Spleen (tissue), 11 donors: ENCODE measurements around the gene DHX32. TPM values are rescaled to one million over a fixed set of nuclear protein-coding genes. Genes with fewer than 3 reads are reported as not detected.

ENCODE experiments used
- DNase-seq: peaks from one replicate; pipeline ENCODE4 v3.0.0-alpha.2; 2020
- H3K27ac ChIP-seq, 8 donors: fragments of 200-600 bp; sonication (generic) in 7 of 8; 1 replicate in 4 of 8; 2 replicates in 4 of 8; pipeline versions ENCODE4 v1.5.0 to v1.8.0; 2016 to 2021; ENCODE audit warnings: inconsistent platforms in 4 of 8, mild to moderate bottlenecking in 4 of 8, moderate library complexity in 1 of 8
- H3K27me3 ChIP-seq, 7 donors: fragments of 200-600 bp; sonication (generic) in 6 of 7; replicated peaks in 1 of 7; 1 replicate in 4 of 7; 2 replicates in 3 of 7; pipeline versions ENCODE4 v1.5.0 to v1.8.0; 2016 to 2021; ENCODE audit warnings: inconsistent platforms in 3 of 7, mild to moderate bottlenecking in 1 of 7
- H3K36me3 ChIP-seq, 6 donors: fragments of 200-600 bp; sonication (generic) in 5 of 6; 1 replicate in 4 of 6; 2 replicates in 2 of 6; pipeline versions ENCODE4 v1.5.0 to v1.8.0; 2016 to 2021; ENCODE audit warnings: inconsistent platforms in 2 of 6
- H3K4me1 ChIP-seq, 6 donors: fragments of 200-600 bp; sonication (generic) in 5 of 6; 1 replicate in 3 of 6; 2 replicates in 3 of 6; pipeline versions ENCODE4 v1.5.0 to v1.8.0; 2016 to 2021; ENCODE audit warnings: inconsistent platforms in 3 of 6
- H3K4me3 ChIP-seq, 8 donors: fragments of 200-600 bp; sonication (generic) in 7 of 8; 1 replicate in 4 of 8; 2 replicates in 4 of 8; pipeline versions ENCODE4 v1.5.0 to v1.8.0; 2016 to 2021; ENCODE audit warnings: inconsistent platforms in 4 of 8, mild to moderate bottlenecking in 4 of 8, moderate library complexity in 2 of 8
- H3K9me3 ChIP-seq, 8 donors: fragments of 200-600 bp; sonication (generic) in 7 of 8; 1 replicate in 4 of 8; 2 replicates in 4 of 8; pipeline versions ENCODE4 v1.5.0 to v1.8.0; 2016 to 2021; ENCODE audit warnings: inconsistent platforms in 4 of 8
- POLR2A ChIP-seq, 3 donors: fragments of 450-650 bp; IDR thresholded peaks; one replicate each; pipeline ENCODE4 v1.5.1; 2017; ENCODE audit warnings: antibody characterized with exemption in 3 of 3, mild to moderate bottlenecking in 1 of 3
- POLR2AphosphoS5 ChIP-seq, 3 donors: sonication (generic); formaldehyde crosslinking; IDR thresholded peaks; one replicate each; pipeline ENCODE4 v1.5.1; 2017; ENCODE audit warnings: antibody characterized with exemption in 3 of 3
- WGBS, 5 donors: extraction: QIAGEN DNeasy Blood & Tissue Kit in 3 of 5; methylation state at CpG; one replicate each; pipeline versions ENCODE4 v1.1.5 to v1.1.7; 2013 to 2018; 5-methylcytosine and 5-hydroxymethylcytosine counted together
- intact Hi-C: fragments of 100-400 bp; cut with DNase I; formaldehyde crosslinking; loops from one replicate; pipeline ENCODE4 v1.15.0; 2023; ENCODE audit warnings: low total_unique reads
- polyA plus RNA-seq, 3 donors: library from polyadenylated mRNA; stranded (reverse); fragments of 200-250 nt; gene quantifications; one replicate each; pipeline ENCODE4 v1.2.1, GENCODE V29; 2013
- total RNA-seq, 7 donors: library from RNA; depleted of rRNA in 3 of 7; stranded (reverse); fragments of >200 nt in 3 of 7; fragmentation: NEBNext Ultra II Directional in 4 of 7; extraction: Animal tissue kit (Norgen Biotek cat#: 25700) in 4 of 7; gene quantifications; one replicate each; pipeline versions ENCODE4 v1.1.0 to v1.2.1, GENCODE V29; 2016 to 2021
- TF ChIP-seq, protein P1 (sequence below), 11 experiments: fragments of 200-600 bp in 7 of 11; fragments of 450-650 bp in 4 of 11; sonication (generic) in 4 of 11; IDR thresholded peaks in 8 of 11; conservative IDR thresholded peaks in 3 of 11; 1 replicate in 7 of 11; 2 replicates in 4 of 11; pipeline versions ENCODE4 v1.4.0 to v1.8.0; 2016 to 2021; ENCODE audit warnings: antibody characterized with exemption in 11 of 11, inconsistent platforms in 4 of 11, mild to moderate bottlenecking in 1 of 11
- donor health status: healthy with polysubstance abuse.
- donor health status: DM: no; HTN: no; CAD: no; lungs with moderate emphysema.
- donor health status: DM: no; HTN: no; CAD: no.
- donor health status: Bipolar disorder and iron deficiency.
- donor health status: healthy.
- donor health status: DM: no; HTN: no; CAD: no.
- donor health status: DM: yes; HTN: yes; CAD: no.

Gene DHX32
- total and polyA plus RNA-seq, 10 donors: 8.6 to 27.7 (median 20.9) TPM

DNA sequence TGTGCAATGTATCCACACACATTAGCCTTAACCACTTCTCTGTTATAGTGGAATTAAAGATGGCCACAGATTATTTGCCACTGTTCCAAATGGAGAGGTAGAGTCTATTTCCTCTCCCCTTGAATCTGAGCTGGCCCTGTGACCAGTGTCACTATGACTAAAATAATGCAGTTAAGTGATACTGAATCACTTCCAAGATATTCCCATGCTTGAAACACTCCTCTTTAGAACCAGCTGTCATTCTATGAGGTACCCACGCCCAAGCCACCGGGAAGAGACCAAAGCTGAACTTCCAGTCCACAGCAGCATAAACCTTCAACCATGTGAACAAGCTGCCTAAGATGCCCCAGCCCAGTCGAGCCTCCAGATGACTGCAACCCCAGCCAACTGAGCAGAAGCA is 2.1 kb upstream of the DHX32 start:
- H3K27ac ChIP-seq: no peak overlapping the region
- no peaks in the 10 kb centered on the region for H3K4me1 ChIP-seq
- no peak overlapping the region for H3K4me3 ChIP-seq
- intact Hi-C loops: no loop called here
- peaks cover 0 to 4% (median 0%) of the 10 kb centered on the region in 8 donors for H3K9me3 ChIP-seq
- no peaks in the 10 kb centered on the region for H3K27me3 ChIP-seq
- WGBS, 5 donors: 59 to 82% (median 82%) methylated on average over 3 of the region's 3 CpGs
- peaks cover 0 to 35% (median 0%) of the 10 kb centered on the region in 6 donors for H3K36me3 ChIP-seq
- TF ChIP-seq POLR2A (IDR thresholded peaks at IDR 0.05) (no peak), POLR2AphosphoS5 (IDR thresholded peaks at IDR 0.05) (no peak)
- TF ChIP-seq, protein P1, sequence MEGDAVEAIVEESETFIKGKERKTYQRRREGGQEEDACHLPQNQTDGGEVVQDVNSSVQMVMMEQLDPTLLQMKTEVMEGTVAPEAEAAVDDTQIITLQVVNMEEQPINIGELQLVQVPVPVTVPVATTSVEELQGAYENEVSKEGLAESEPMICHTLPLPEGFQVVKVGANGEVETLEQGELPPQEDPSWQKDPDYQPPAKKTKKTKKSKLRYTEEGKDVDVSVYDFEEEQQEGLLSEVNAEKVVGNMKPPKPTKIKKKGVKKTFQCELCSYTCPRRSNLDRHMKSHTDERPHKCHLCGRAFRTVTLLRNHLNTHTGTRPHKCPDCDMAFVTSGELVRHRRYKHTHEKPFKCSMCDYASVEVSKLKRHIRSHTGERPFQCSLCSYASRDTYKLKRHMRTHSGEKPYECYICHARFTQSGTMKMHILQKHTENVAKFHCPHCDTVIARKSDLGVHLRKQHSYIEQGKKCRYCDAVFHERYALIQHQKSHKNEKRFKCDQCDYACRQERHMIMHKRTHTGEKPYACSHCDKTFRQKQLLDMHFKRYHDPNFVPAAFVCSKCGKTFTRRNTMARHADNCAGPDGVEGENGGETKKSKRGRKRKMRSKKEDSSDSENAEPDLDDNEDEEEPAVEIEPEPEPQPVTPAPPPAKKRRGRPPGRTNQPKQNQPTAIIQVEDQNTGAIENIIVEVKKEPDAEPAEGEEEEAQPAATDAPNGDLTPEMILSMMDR (IDR thresholded peaks at IDR 0.05 in 8 of 11, conservative IDR thresholded peaks at IDR 0.05 in 3 of 11): no peak
- DNase-seq: no peak

DNA sequence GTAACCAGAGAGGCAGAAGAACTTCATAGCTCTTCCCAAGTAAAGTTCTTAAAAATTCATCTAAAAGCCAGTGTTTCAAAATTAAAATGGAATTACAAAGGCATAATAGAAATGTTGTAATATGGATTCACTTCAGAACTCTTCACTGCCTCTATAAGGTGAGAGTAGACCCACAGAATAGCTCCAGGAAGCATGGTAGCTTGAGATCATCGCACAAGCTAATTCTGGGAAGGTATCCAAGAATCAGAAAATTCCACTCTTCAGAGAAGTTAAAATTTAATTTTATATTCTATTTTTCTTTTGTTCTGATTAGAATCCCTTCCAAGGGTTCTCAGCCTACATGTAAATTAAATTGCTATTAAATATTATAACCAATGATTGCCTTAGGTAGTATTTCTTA is 1.5 kb upstream of the DHX32 start:
- H3K36me3 ChIP-seq: peaks cover 0 to 40% (median 0%) of the 10 kb centered on the region in 6 donors
- intact Hi-C loops: no loop called here
- TF ChIP-seq POLR2AphosphoS5 (IDR thresholded peaks at IDR 0.05): no peak
- TF ChIP-seq POLR2A (IDR thresholded peaks at IDR 0.05): no peak
- TF ChIP-seq, protein P1 (IDR thresholded peaks at IDR 0.05 in 8 of 11, conservative IDR thresholded peaks at IDR 0.05 in 3 of 11): no peak
- H3K4me1 ChIP-seq: no peaks in the 10 kb centered on the region
- H3K4me3 ChIP-seq: no peak overlapping the region
- WGBS, 5 donors: 83 to 92% (median 87%) methylated on average over 1 of the region's 1 CpG
- H3K27ac ChIP-seq: no peak overlapping the region
- H3K9me3 ChIP-seq: peaks cover 0 to 4% (median 0%) of the 10 kb centered on the region in 8 donors
- no peaks in the 10 kb centered on the region for H3K27me3 ChIP-seq
- no peak for DNase-seq

DNA sequence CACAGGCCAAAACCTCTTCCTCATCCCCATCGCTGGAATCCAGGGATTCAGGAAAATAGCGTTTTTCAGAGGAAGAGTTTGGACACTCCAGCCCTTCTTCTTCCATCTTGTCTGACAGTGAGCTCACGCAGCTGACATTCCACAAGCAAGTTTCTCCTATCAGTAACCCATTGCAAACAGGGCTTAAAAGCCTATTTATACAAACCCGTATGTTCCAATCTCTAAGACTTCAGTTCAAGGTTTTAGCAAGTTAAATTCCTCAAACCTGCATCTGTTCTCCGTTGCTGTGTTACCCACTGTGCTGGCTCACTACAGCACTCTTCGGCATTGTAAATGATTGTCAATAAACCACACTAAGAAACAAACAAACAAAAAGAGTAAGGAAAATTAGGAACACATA is 373 bp downstream of the DHX32 start:
- intact Hi-C loops: no loop called here
- H3K36me3 ChIP-seq: peaks cover 0 to 59% (median 9%) of the 10 kb centered on the region in 6 donors
- no peaks in the 10 kb centered on the region for H3K4me1 ChIP-seq
- TF ChIP-seq POLR2A (IDR thresholded peaks at IDR 0.05) (no peak), POLR2AphosphoS5 (IDR thresholded peaks at IDR 0.05) (no peak)
- TF ChIP-seq, protein P1 (IDR thresholded peaks at IDR 0.05 in 8 of 11, conservative IDR thresholded peaks at IDR 0.05 in 3 of 11): no peak
- H3K27ac ChIP-seq: no peak overlapping the region
- H3K27me3 ChIP-seq: no peaks in the 10 kb centered on the region
- no peak for DNase-seq
- peaks cover 3 to 19% (median 12%) of the 10 kb centered on the region in 8 donors for H3K9me3 ChIP-seq
- WGBS, 5 donors: 78 to 84% (median 79%) methylated on average over 6 of the region's 6 CpGs
- no peak overlapping the region for H3K4me3 ChIP-seq

- H3K4me3 ChIP-seq: no peak overlapping the region
- no peaks in the 10 kb centered on the region for H3K27me3 ChIP-seq
- TF ChIP-seq, protein P1 (IDR thresholded peaks at IDR 0.05 in 8 of 11, conservative IDR thresholded peaks at IDR 0.05 in 3 of 11): no peak
- no peak for TF ChIP-seq POLR2AphosphoS5 (IDR thresholded peaks at IDR 0.05)
- TF ChIP-seq POLR2A (IDR thresholded peaks at IDR 0.05): no peak
- 83 to 89% (median 87%) methylated on average over 10 to 11 of the region's 11 CpGs for WGBS, 5 donors
- peaks cover 3 to 20% (median 13%) of the 10 kb centered on the region in 8 donors for H3K9me3 ChIP-seq
- H3K4me1 ChIP-seq: no peaks in the 10 kb centered on the region
- intact Hi-C loops: no loop called here
- no peak overlapping the region for H3K27ac ChIP-seq
- no peak for DNase-seq
- peaks cover 0 to 61% (median 9%) of the 10 kb centered on the region in 6 donors for H3K36me3 ChIP-seq
Observed at GRCh38 chr10:125878957-125879835, 1.9 kb downstream of the DHX32 start.
